IMR-90 (cell line): ENCODE data around the gene ADAMTSL2. TPM values are rescaled to one million over a fixed set of nuclear protein-coding genes. Genes with fewer than 3 reads are reported as not detected.

Experiments used
- ATAC-seq: fragments of 200-7000 bp; cut with Tn5 transposase; 2 replicates; pipeline ENCODE4 v1.9.1; 2020; ENCODE audit warnings: low read depth, mild to moderate bottlenecking, moderate library complexity
- BruUV-seq: library from RNA; stranded (reverse); fragments of 400-500 nt; replicated peaks from 2 replicates; lab custom pipeline; 2021; lab: Mats Ljungman, UMichigan
- CTCF ChIA-PET: fragments of 300-600 bp; formaldehyde crosslinking; extraction: SDS; loops from one replicate; lab custom pipeline; 2021; ENCODE audit warnings: antibody characterized with exemption; lab: Yijun Ruan, JAX
- POLR2A ChIA-PET: fragments of 300-600 bp; sonication (Branson Sonifier 250); formaldehyde crosslinking; loops from one replicate; lab custom pipeline; 2022; ENCODE audit warnings: antibody characterized with exemption; ENCODE audit not compliant: unreplicated experiment; lab: Charles Lee
- DNase-seq: peaks from one replicate; pipeline ENCODE4 v3.0.0; 2013
- H2AFZ ChIP-seq: replicated peaks from 2 replicates; pipeline ENCODE3; 2013; ENCODE audit warnings: low read length, mild to moderate bottlenecking; ENCODE audit not compliant: poor library complexity
- H2AK5ac ChIP-seq: 2 replicates; pipeline ENCODE4 v1.6.1; 2013; ENCODE audit warnings: low read depth, low read length, inconsistent platforms
- H2AK9ac ChIP-seq: replicated peaks from 2 replicates; pipeline ENCODE3; 2013; ENCODE audit warnings: mild to moderate bottlenecking, low read depth, low read length, moderate library complexity; ENCODE audit not compliant: poor library complexity
- H2BK120ac ChIP-seq: 2 replicates; pipeline ENCODE4 v1.6.1; 2013; ENCODE audit warnings: low read depth, low read length, inconsistent platforms
- H2BK15ac ChIP-seq: 3 replicates; pipeline ENCODE4 v1.6.1; 2013; ENCODE audit warnings: low read depth, low read length, inconsistent platforms
- H2BK20ac ChIP-seq: 2 replicates; pipeline ENCODE4 v1.6.1; 2013; ENCODE audit warnings: low read depth, mild to moderate bottlenecking, inconsistent platforms, low read length, moderate library complexity
- H2BK5ac ChIP-seq: 2 replicates; pipeline ENCODE4 v1.6.1; 2013; ENCODE audit warnings: mild to moderate bottlenecking, low read depth, low read length, inconsistent platforms; ENCODE audit not compliant: poor library complexity, severe bottlenecking
- H3K14ac ChIP-seq: replicated peaks from 2 replicates; pipeline ENCODE4 v1.6.1; 2013; ENCODE audit warnings: low read depth, low read length, inconsistent platforms
- H3K18ac ChIP-seq: 2 replicates; pipeline ENCODE4 v1.6.1; 2013; ENCODE audit warnings: low read depth, low read length, control low read depth
- H3K23ac ChIP-seq: 2 replicates; pipeline ENCODE4 v1.6.1; 2013; ENCODE audit warnings: low read depth, low read length, inconsistent platforms
- H3K27ac ChIP-seq: 2 replicates; pipeline ENCODE4 v1.5.1; 2013; ENCODE audit warnings: mild to moderate bottlenecking, control low read depth, low read length; ENCODE audit not compliant: insufficient read depth
- H3K27me3 ChIP-seq: 2 replicates; pipeline ENCODE4 v1.6.1; 2013; ENCODE audit warnings: low read length; ENCODE audit not compliant: control insufficient read depth, insufficient read depth
- H3K36me3 ChIP-seq: 2 replicates; pipeline ENCODE4 v1.6.1; 2013; ENCODE audit warnings: low read length, mixed read lengths; ENCODE audit not compliant: control insufficient read depth, insufficient read depth
- H3K4ac ChIP-seq: 2 replicates; pipeline ENCODE4 v1.6.1; 2013; ENCODE audit warnings: low read depth, low read length, inconsistent platforms
- H3K4me1 ChIP-seq: 2 replicates; pipeline ENCODE4 v1.6.1; 2013; ENCODE audit warnings: low read length, mixed read lengths; ENCODE audit not compliant: control insufficient read depth, insufficient read depth
- H3K4me2 ChIP-seq: 2 replicates; pipeline ENCODE4 v1.6.1; 2013; ENCODE audit warnings: low read depth, mild to moderate bottlenecking, control low read depth, low read length, moderate library complexity
- H3K4me3 ChIP-seq: 2 replicates; pipeline ENCODE4 v1.5.1; 2013; ENCODE audit warnings: low read depth, mild to moderate bottlenecking, control low read depth, low read length, moderate library complexity; ENCODE audit not compliant: insufficient read depth
- H3K56ac ChIP-seq: 2 replicates; pipeline ENCODE4 v1.6.1; 2013; ENCODE audit warnings: low read length, inconsistent platforms; ENCODE audit not compliant: insufficient read depth; ENCODE audit errors: extremely low read depth
- H3K79me1 ChIP-seq, 2 experiments: 2 replicates each; pipeline ENCODE4 v1.6.1; 2013; ENCODE audit warnings: low read length in 2 of 2, inconsistent platforms in 1 of 2, low read depth in 1 of 2
- H3K9ac ChIP-seq: 2 replicates; pipeline ENCODE4 v1.6.1; 2013; ENCODE audit warnings: low read depth, low read length, control low read depth
- H3K9me1 ChIP-seq: 2 replicates; pipeline ENCODE4 v1.6.1; 2013; ENCODE audit warnings: low read length, inconsistent platforms; ENCODE audit not compliant: insufficient read depth
- H3K9me3 ChIP-seq: 2 replicates; pipeline ENCODE4 v1.6.1; 2013; ENCODE audit warnings: low read length; ENCODE audit not compliant: control insufficient read depth, insufficient read depth
- H4K20me1 ChIP-seq: 2 replicates; pipeline ENCODE4 v1.6.1; 2013; ENCODE audit warnings: low read length, inconsistent platforms; ENCODE audit not compliant: insufficient read depth
- H4K5ac ChIP-seq: 2 replicates; pipeline ENCODE4 v1.6.1; 2013; ENCODE audit warnings: mild to moderate bottlenecking, low read depth, low read length, control low read depth
- H4K8ac ChIP-seq, 2 experiments: 2 replicates each; pipeline ENCODE4 v1.6.1; 2013; ENCODE audit warnings: low read depth in 2 of 2, low read length in 2 of 2, control low read depth in 1 of 2, inconsistent platforms in 1 of 2
- H4K91ac ChIP-seq: 2 replicates; pipeline ENCODE4 v1.6.1; 2013; ENCODE audit warnings: low read depth, low read length, inconsistent platforms; ENCODE audit not compliant: insufficient read depth
- BHLHE40 ChIP-seq: fragments of 150-350 bp; IDR thresholded peaks from 2 replicates; pipeline ENCODE4 v1.6.1; 2016; ENCODE audit warnings: mild to moderate bottlenecking, low read depth, low read length
- CEBPB ChIP-seq: IDR thresholded peaks from 2 replicates; pipeline ENCODE4 v1.6.1; 2012; ENCODE audit warnings: low read depth, low read length, improper control_type of control experiment
- CHD1 ChIP-seq: IDR thresholded peaks from 2 replicates; pipeline ENCODE4 v1.6.1; 2012; ENCODE audit warnings: low read depth, low read length, improper control_type of control experiment
- CTCF ChIP-seq: conservative IDR thresholded peaks from 2 replicates; pipeline ENCODE4 v1.5.1; 2012; ENCODE audit warnings: mild to moderate bottlenecking, low read depth, low read length, improper control_type of control experiment
- ELK1 ChIP-seq: fragments of 150-350 bp; IDR thresholded peaks from 2 replicates; pipeline ENCODE4 v1.6.1; 2016; ENCODE audit warnings: low read depth, mild to moderate bottlenecking, low read length, moderate library complexity, borderline replicate concordance
- FOS ChIP-seq: fragments of 150-350 bp; IDR thresholded peaks from 2 replicates; pipeline ENCODE4 v1.6.1; 2016; ENCODE audit warnings: low read depth, low read length
- MAFK ChIP-seq: IDR thresholded peaks from 2 replicates; pipeline ENCODE4 v1.6.1; 2012; ENCODE audit warnings: low read depth, low read length, improper control_type of control experiment
- MAZ ChIP-seq: IDR thresholded peaks from 2 replicates; pipeline ENCODE4 v1.6.1; 2012; ENCODE audit warnings: low read depth, mild to moderate bottlenecking, low read length, improper control_type of control experiment, moderate library complexity, borderline replicate concordance
- MXI1 ChIP-seq: IDR thresholded peaks from 2 replicates; pipeline ENCODE4 v1.6.1; 2012; ENCODE audit warnings: low read depth, mild to moderate bottlenecking, low read length, moderate library complexity, borderline replicate concordance
- NFE2L2 ChIP-seq: fragments of 150-350 bp; IDR thresholded peaks from 2 replicates; pipeline ENCODE4 v1.6.1; 2016; ENCODE audit warnings: low read depth, mild to moderate bottlenecking, low read length
- POLR2A ChIP-seq: IDR thresholded peaks from 2 replicates; pipeline ENCODE4 v1.6.1; 2012; ENCODE audit warnings: mild to moderate bottlenecking, low read depth, low read length
- RAD21 ChIP-seq: IDR thresholded peaks from 2 replicates; pipeline ENCODE4 v1.6.1; 2012; ENCODE audit warnings: low read length, improper control_type of control experiment
- RCOR1 ChIP-seq: IDR thresholded peaks from 2 replicates; pipeline ENCODE4 v1.6.1; 2012; ENCODE audit warnings: mild to moderate bottlenecking, low read length, improper control_type of control experiment; ENCODE audit not compliant: insufficient replicate concordance
- RFX5 ChIP-seq: IDR thresholded peaks from 2 replicates; pipeline ENCODE4 v1.8.0; 2012; ENCODE audit warnings: low read depth, mild to moderate bottlenecking, low read length, moderate library complexity
- SMC3 ChIP-seq: fragments of 150-350 bp; IDR thresholded peaks from 2 replicates; pipeline ENCODE4 v1.6.1; 2016; ENCODE audit warnings: low read depth, mild to moderate bottlenecking, antibody characterized with exemption, low read length, moderate library complexity
- USF2 ChIP-seq: fragments of 150-350 bp; IDR thresholded peaks from 2 replicates; pipeline ENCODE4 v1.6.1; 2017; ENCODE audit warnings: mild to moderate bottlenecking, antibody characterized with exemption, low read length, low read depth
- WGBS, 2 experiments: methylation state at CpG; one replicate each; pipeline versions ENCODE4 v1.1.5 to v1.1.7; 2013; ENCODE audit warnings: missing lambda C conversion rate in 2 of 2; ENCODE audit not compliant: insufficient read length in 1 of 2; ENCODE audit errors: extremely low coverage in 2 of 2; 5-methylcytosine and 5-hydroxymethylcytosine counted together
- dilution Hi-C: fragments of 300-500 bp; cut with HindIII; formaldehyde crosslinking; loops from one replicate; pipeline ENCODE4 v1.14.3; 2018; ENCODE audit warnings: low sequenced_read_pairs; ENCODE audit not compliant: unreplicated experiment
- in situ Hi-C: fragments of 300-500 bp; cut with MboI; formaldehyde crosslinking; loops from 3 replicates; pipeline ENCODE4 v1.14.3; 2019; ENCODE audit warnings: low sequenced_read_pairs, inconsistent platforms, mixed read lengths
- intact Hi-C: fragments of 100-400 bp; cut with micrococcal nuclease; formaldehyde crosslinking; loops from 2 replicates; pipeline ENCODE4 v1.10.0; 2022
- polyA plus RNA-seq, 3 experiments: library from polyadenylated mRNA; depleted of rRNA; stranded (reverse); fragments of >200 nt; gene quantifications; 2 replicates each; pipeline ENCODE4 v1.2.3, GENCODE V29; 2012; ENCODE audit warnings: low replicate concordance in 1 of 3
- total RNA-seq: library from RNA; depleted of rRNA; stranded (reverse); fragments of >200 nt; gene quantifications from 2 replicates; pipeline ENCODE4 v1.2.3, GENCODE V29; 2012

ADAMTSL2 gene
- total and polyA plus RNA-seq, 2 of the 4 experiments (the other 2 are of a cell fraction), result not detected

- POLR2A ChIA-PET, result no interaction called here
- BruUV-seq, result no TSS peak
- H3K4ac ChIP-seq, result no peak overlapping the region
Measured at GRCh38 chr9:133602277-133602676, 67.8 kb downstream of the ADAMTSL2 start.

More at GRCh38 chr9:133602277-133602676, 67.8 kb downstream of the ADAMTSL2 start:
- H3K36me3 ChIP-seq, result no peaks in the 10 kb centered on the region
- H2BK15ac ChIP-seq, result no peak overlapping the region
- H4K8ac ChIP-seq, result no peak overlapping the region
- H2AFZ ChIP-seq, result no peak overlapping the region
- no peak overlapping the region for H3K23ac ChIP-seq
- H3K27ac ChIP-seq, result no peak overlapping the region
- intact Hi-C loops, result loop anchor here (10.0 kb wide), 1 partner anchor 123 kb away; no protein-coding TSS in a partner anchor
- DNase-seq, result no peak
- H4K20me1 ChIP-seq, result no peaks in the 10 kb centered on the region
- peaks cover 12% of the 10 kb centered on the region for H3K9me3 ChIP-seq
- no peak overlapping the region for H2AK5ac ChIP-seq
- no peak overlapping the region for H4K5ac ChIP-seq
- no peak overlapping the region for H2BK20ac ChIP-seq
- H3K4me3 ChIP-seq, result no peak overlapping the region
- no peak overlapping the region for H3K14ac ChIP-seq
- H3K79me1 ChIP-seq, result no peaks in the 10 kb centered on the region
- no peak overlapping the region for H3K9ac ChIP-seq
- peaks cover 55% of the 10 kb centered on the region for H3K27me3 ChIP-seq
- H4K91ac ChIP-seq, result no peak overlapping the region
- no peak for TF ChIP-seq RCOR1
- no peak for TF ChIP-seq MAFK
- no peak for TF ChIP-seq CTCF
- no peak for TF ChIP-seq POLR2A
- no peak for TF ChIP-seq USF2
- TF ChIP-seq RAD21, result no peak
- no peak for TF ChIP-seq MAZ
- no peak for TF ChIP-seq FOS
- TF ChIP-seq SMC3, result no peak
- TF ChIP-seq MXI1, result no peak
- TF ChIP-seq RFX5, result no peak
- no peak for TF ChIP-seq ELK1
- TF ChIP-seq CEBPB, result no peak
- TF ChIP-seq CHD1, result no peak
- no peak for TF ChIP-seq BHLHE40
- TF ChIP-seq NFE2L2, result no peak
- no peak overlapping the region for H2AK9ac ChIP-seq
- ATAC-seq, result no peak
- H3K18ac ChIP-seq, result no peak overlapping the region
- H3K4me2 ChIP-seq, result no peak overlapping the region
- H3K56ac ChIP-seq, result no peak overlapping the region
- CTCF ChIA-PET, result no interaction called here
- 13% methylated on average over 3 of the region's 10 CpGs; no CpG with 5 or more reads in 1 of the 2 experiments for WGBS, 2 experiments
- H2BK5ac ChIP-seq, result no peak overlapping the region
- in situ Hi-C loops, result no loop called here
- no peak overlapping the region for H2BK120ac ChIP-seq
- dilution Hi-C loops, result no loop called here
- no peaks in the 10 kb centered on the region for H3K9me1 ChIP-seq
- no peaks in the 10 kb centered on the region for H3K4me1 ChIP-seq
